GM20000 (cell line): ENCODE results near the gene FAM180A.

Experiments used
- DNase-seq: peaks from one replicate; pipeline ENCODE4 v3.0.0; 2012; ENCODE audit warnings: low spot score
- CTCF ChIP-seq: IDR thresholded peaks from 2 replicates; pipeline ENCODE4 v1.5.1; 2012; ENCODE audit warnings: mild to moderate bottlenecking, control low read depth; ENCODE audit errors: extremely low read depth, missing control alignments

Gene FAM180A

GRCh38 chr7:135759532-135759931, 10.9 kb upstream of the FAM180A start:
- TF ChIP-seq CTCF = no peak
- DNase-seq = no peak

GRCh38 chr7:135758531-135758932, 9.9 kb upstream of the FAM180A start:
- DNase-seq = no peak
- TF ChIP-seq CTCF = no peak

GRCh38 chr7:135757719-135758411, 9.3 kb upstream of the FAM180A start:
- no peak for DNase-seq
- TF ChIP-seq CTCF = no peak

GRCh38 chr7:135756191-135756590, 7.6 kb upstream of the FAM180A start:
- TF ChIP-seq CTCF = no peak

GRCh38 chr7:135755351-135755753, 6.7 kb upstream of the FAM180A start:
- DNase-seq = no peak
- TF ChIP-seq CTCF = no peak

More at GRCh38 chr7:135756191-135756590, 7.6 kb upstream of the FAM180A start:
- no peak for DNase-seq

- DNase-seq = no peak
Measured at GRCh38 chr7:135753616-135754413, 5.2 kb upstream of the FAM180A start.

More at GRCh38 chr7:135753616-135754413, 5.2 kb upstream of the FAM180A start:
- TF ChIP-seq CTCF = no peak
